Tibial nerve (tissue), 4 donors: ENCODE data around the gene ART5. TPM values are rescaled to one million over a fixed set of nuclear protein-coding genes. Genes with fewer than 3 reads are reported as not detected.

Experiments used
- DNase-seq, 2 donors: peaks; one replicate each; pipeline ENCODE4 v3.0.0-alpha.2; 2019; ENCODE audit warnings: low spot score in 2 of 2
- H3K27ac ChIP-seq, 4 donors: fragments of 200-600 bp; sonication (generic) in 3 of 4; one replicate each; pipeline ENCODE4 v1.5.1; 2017 to 2019; ENCODE audit warnings: mild to moderate bottlenecking in 1 of 4
- H3K27me3 ChIP-seq, 2 donors: fragments of 200-600 bp; sonication (generic) in 1 of 2; one replicate each; pipeline versions ENCODE4 v1.5.1 to v1.6.0; 2017 to 2019
- H3K36me3 ChIP-seq, 3 donors: fragments of 200-600 bp; sonication (generic); one replicate each; pipeline ENCODE4 v1.5.1; 2018 to 2019
- H3K4me1 ChIP-seq, 4 donors: fragments of 200-600 bp; sonication (generic) in 3 of 4; one replicate each; pipeline ENCODE4 v1.5.1; 2017 to 2019
- H3K4me3 ChIP-seq, 4 donors: fragments of 200-600 bp; sonication (generic) in 3 of 4; one replicate each; pipeline ENCODE4 v1.5.1; 2017 to 2019; ENCODE audit warnings: mild to moderate bottlenecking in 1 of 4, moderate library complexity in 1 of 4
- H3K9me3 ChIP-seq, 4 donors: fragments of 200-600 bp; sonication (generic) in 3 of 4; one replicate each; pipeline ENCODE4 v1.5.1; 2017 to 2019
- CTCF ChIP-seq, 5 experiments: fragments of 200-600 bp in 3 of 5; fragments of 450-650 bp in 2 of 5; sonication (generic) in 3 of 5; IDR thresholded peaks; one replicate each; pipeline ENCODE4 v1.5.1; 2016 to 2019; ENCODE audit warnings: antibody characterized with exemption in 5 of 5, mild to moderate bottlenecking in 3 of 5, moderate library complexity in 2 of 5
- EP300 ChIP-seq, 2 donors: sonication (generic); formaldehyde crosslinking; IDR thresholded peaks; one replicate each; pipeline ENCODE4 v1.6.1; 2017; ENCODE audit warnings: antibody characterized with exemption in 2 of 2, mild to moderate bottlenecking in 1 of 2
- POLR2A ChIP-seq, 2 donors: fragments of 450-650 bp; IDR thresholded peaks; one replicate each; pipeline ENCODE4 v1.6.1; 2017; ENCODE audit warnings: antibody characterized with exemption in 2 of 2, mild to moderate bottlenecking in 2 of 2, moderate library complexity in 2 of 2
- WGBS, 2 donors: methylation state at CpG; one replicate each; pipeline ENCODE4 v1.1.5; 2018; 5-methylcytosine and 5-hydroxymethylcytosine counted together
- total RNA-seq, 4 donors: library from RNA; depleted of rRNA; stranded (reverse); fragments of >200 nt; gene quantifications; one replicate each; pipeline ENCODE4 v1.1.0, GENCODE V29; 2016

ART5 gene
- total RNA-seq, 4 donors from 2014 or later: not detected

GRCh38 chr11:3635641-3636375, 6.0 kb downstream of the ART5 start:
- 92 to 93% methylated on average over 15 of the region's 15 CpGs for WGBS, 2 donors
- DNase-seq: no peak
- Histone ChIP-seq H3K36me3 (no peaks in the 10 kb centered on the region), H3K27me3 (no peaks in the 10 kb centered on the region), H3K27ac (no peak overlapping the region), H3K4me1 (no peaks in the 10 kb centered on the region), H3K9me3 (no peaks in the 10 kb centered on the region), H3K4me3 (no peak overlapping the region)
- no peak for TF ChIP-seq POLR2A (IDR thresholded peaks at IDR 0.05)
- no peak for TF ChIP-seq CTCF (IDR thresholded peaks at IDR 0.05)
- no peak for TF ChIP-seq EP300 (IDR thresholded peaks at IDR 0.05)

- WGBS, 2 donors: 86 to 88% methylated on average over 5 of the region's 5 CpGs
- Histone ChIP-seq H3K36me3 (no peaks in the 10 kb centered on the region), H3K27me3 (no peaks in the 10 kb centered on the region), H3K9me3 (no peaks in the 10 kb centered on the region), H3K4me3 (no peak overlapping the region), H3K27ac (no peak overlapping the region), H3K4me1 (no peaks in the 10 kb centered on the region)
- TF ChIP-seq EP300 (IDR thresholded peaks at IDR 0.05) (no peak), CTCF (IDR thresholded peaks at IDR 0.05) (no peak), POLR2A (IDR thresholded peaks at IDR 0.05) (no peak)
- no peak for DNase-seq
Observed at GRCh38 chr11:3632070-3632660, 9.6 kb downstream of the ART5 start.

GRCh38 chr11:3631331-3631730, 10.5 kb downstream of the ART5 start:
- no peak overlapping the region for H3K27ac ChIP-seq
- TF ChIP-seq POLR2A (IDR thresholded peaks at IDR 0.05) (no peak), EP300 (IDR thresholded peaks at IDR 0.05) (no peak), CTCF (IDR thresholded peaks at IDR 0.05) (no peak)
- H3K4me1 ChIP-seq: no peaks in the 10 kb centered on the region
- no peaks in the 10 kb centered on the region for H3K36me3 ChIP-seq
- WGBS, 2 donors: 87 to 89% methylated on average over 4 of the region's 4 CpGs
- no peak for DNase-seq
- H3K4me3 ChIP-seq: no peak overlapping the region
- H3K9me3 ChIP-seq: no peaks in the 10 kb centered on the region
- H3K27me3 ChIP-seq: no peaks in the 10 kb centered on the region

- TF ChIP-seq EP300 (IDR thresholded peaks at IDR 0.05): no peak
- no peak for TF ChIP-seq CTCF (IDR thresholded peaks at IDR 0.05)
- no peak for TF ChIP-seq POLR2A (IDR thresholded peaks at IDR 0.05)
- 94 to 100% methylated on average over 1 of the region's 1 CpG for WGBS, 2 donors
- H3K4me3 ChIP-seq: no peak overlapping the region
- H3K9me3 ChIP-seq: no peaks in the 10 kb centered on the region
- no peak for DNase-seq
- no peaks in the 10 kb centered on the region for H3K4me1 ChIP-seq
- H3K36me3 ChIP-seq: no peaks in the 10 kb centered on the region
- no peak overlapping the region for H3K27ac ChIP-seq
- no peaks in the 10 kb centered on the region for H3K27me3 ChIP-seq
Observed at GRCh38 chr11:3627291-3627690, 14.5 kb downstream of the ART5 start.

GRCh38 chr11:3626250-3626960, 15.4 kb downstream of the ART5 start:
- peak; percentile 44 to 53 for DNase-seq
- peak overlapping the region in 1 of 4 donors; percentile 26 for H3K4me3 ChIP-seq
- no peaks in the 10 kb centered on the region for H3K9me3 ChIP-seq
- 75 to 84% methylated on average over 23 of the region's 23 CpGs for WGBS, 2 donors
- H3K27me3 ChIP-seq: no peaks in the 10 kb centered on the region
- no peaks in the 10 kb centered on the region for H3K36me3 ChIP-seq
- TF ChIP-seq EP300 (IDR thresholded peaks at IDR 0.05) (no peak), POLR2A (IDR thresholded peaks at IDR 0.05) (no peak), CTCF (IDR thresholded peaks at IDR 0.05) (no peak)
- H3K4me1 ChIP-seq: no peaks in the 10 kb centered on the region
- H3K27ac ChIP-seq: no peak overlapping the region
